Breast epithelium (tissue), 4 donors: ENCODE data around the gene H1-8. TPM values are rescaled to one million over a fixed set of nuclear protein-coding genes. Genes with fewer than 3 reads are reported as not detected.

ENCODE experiments used
- DNase-seq, 2 donors: peaks; one replicate each; pipeline ENCODE4 v3.0.0-alpha.2; 2019; ENCODE audit warnings: low spot score in 2 of 2
- H3K27ac ChIP-seq, 2 donors: fragments of 200-600 bp; sonication (generic) in 1 of 2; one replicate each; pipeline ENCODE4 v1.5.1; 2016 to 2019; ENCODE audit warnings: mild to moderate bottlenecking in 1 of 2
- H3K27me3 ChIP-seq, 2 donors: fragments of 200-600 bp; sonication (generic) in 1 of 2; one replicate each; pipeline versions ENCODE4 v1.5.1 to v1.6.0; 2017 to 2019; ENCODE audit warnings: control low read depth in 1 of 2, mild to moderate bottlenecking in 1 of 2
- H3K36me3 ChIP-seq: fragments of 200-600 bp; one replicate; pipeline ENCODE4 v1.5.1; 2019
- H3K4me1 ChIP-seq, 2 donors: fragments of 200-600 bp; sonication (generic); one replicate each; pipeline ENCODE4 v1.5.1; 2016 to 2019; ENCODE audit warnings: control low read depth in 1 of 2
- H3K4me3 ChIP-seq, 3 donors: fragments of 200-600 bp; sonication (generic); 1 replicate in 2 of 3; 2 replicates in 1 of 3; pipeline ENCODE4 v1.5.1; 2016 to 2019; ENCODE audit warnings: mild to moderate bottlenecking in 3 of 3, moderate library complexity in 2 of 3
- H3K9me3 ChIP-seq, 2 donors: fragments of 200-600 bp; sonication (generic) in 1 of 2; one replicate each; pipeline ENCODE4 v1.5.1; 2016 to 2019; ENCODE audit warnings: control low read depth in 1 of 2
- POLR2A ChIP-seq: fragments of 450-650 bp; IDR thresholded peaks from one replicate; pipeline ENCODE4 v1.6.1; 2016; ENCODE audit warnings: antibody characterized with exemption, mild to moderate bottlenecking, moderate library complexity
- POLR2AphosphoS5 ChIP-seq, 3 donors: sonication (generic); formaldehyde crosslinking; IDR thresholded peaks; one replicate each; pipeline ENCODE4 v1.6.1; 2017; ENCODE audit warnings: antibody characterized with exemption in 3 of 3
- intact Hi-C: fragments of 100-400 bp; cut with DNase I; formaldehyde crosslinking; loops from one replicate; pipeline ENCODE4 v1.15.1; 2023; ENCODE audit warnings: low total_unique reads
- total RNA-seq, 3 donors: library from RNA; depleted of rRNA; stranded (reverse); fragments of >200 nt; gene quantifications; one replicate each; pipeline ENCODE4 v1.1.0, GENCODE V29; 2016
- TF ChIP-seq, protein P1 (sequence below), 3 donors: fragments of 450-650 bp; IDR thresholded peaks; one replicate each; pipeline ENCODE4 v1.5.1; 2016 to 2017; ENCODE audit warnings: antibody characterized with exemption in 3 of 3, mild to moderate bottlenecking in 3 of 3, moderate library complexity in 3 of 3

Gene H1-8
- total RNA-seq, 3 donors from 2014 or later, result not detected

DNA sequence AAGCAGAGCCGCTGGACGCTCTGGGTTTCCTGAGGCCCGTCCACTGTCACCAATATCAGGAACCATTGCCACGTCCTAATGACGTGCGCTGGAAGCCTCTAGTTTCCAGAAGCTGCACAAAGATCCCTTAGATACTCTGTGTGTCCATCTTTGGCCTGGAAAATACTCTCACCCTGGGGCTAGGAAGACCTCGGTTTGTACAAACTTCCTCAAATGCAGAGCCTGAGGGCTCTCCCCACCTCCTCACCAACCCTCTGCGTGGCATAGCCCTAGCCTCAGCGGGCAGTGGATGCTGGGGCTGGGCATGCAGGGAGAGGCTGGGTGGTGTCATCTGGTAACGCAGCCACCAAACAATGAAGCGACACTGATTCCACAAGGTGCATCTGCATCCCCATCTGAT, 11.3 kb upstream of the H1-8 start:
- intact Hi-C loops, result no loop called here
- no peaks in the 10 kb centered on the region for H3K4me1 ChIP-seq
- H3K9me3 ChIP-seq, result no peaks in the 10 kb centered on the region
- H3K27ac ChIP-seq, result no peak overlapping the region
- H3K36me3 ChIP-seq, result no peaks in the 10 kb centered on the region
- H3K27me3 ChIP-seq, result no peaks in the 10 kb centered on the region
- no peak overlapping the region for H3K4me3 ChIP-seq
- TF ChIP-seq POLR2AphosphoS5 (IDR thresholded peaks at IDR 0.05) (no peak), POLR2A (no peak)
- TF ChIP-seq, protein P1, sequence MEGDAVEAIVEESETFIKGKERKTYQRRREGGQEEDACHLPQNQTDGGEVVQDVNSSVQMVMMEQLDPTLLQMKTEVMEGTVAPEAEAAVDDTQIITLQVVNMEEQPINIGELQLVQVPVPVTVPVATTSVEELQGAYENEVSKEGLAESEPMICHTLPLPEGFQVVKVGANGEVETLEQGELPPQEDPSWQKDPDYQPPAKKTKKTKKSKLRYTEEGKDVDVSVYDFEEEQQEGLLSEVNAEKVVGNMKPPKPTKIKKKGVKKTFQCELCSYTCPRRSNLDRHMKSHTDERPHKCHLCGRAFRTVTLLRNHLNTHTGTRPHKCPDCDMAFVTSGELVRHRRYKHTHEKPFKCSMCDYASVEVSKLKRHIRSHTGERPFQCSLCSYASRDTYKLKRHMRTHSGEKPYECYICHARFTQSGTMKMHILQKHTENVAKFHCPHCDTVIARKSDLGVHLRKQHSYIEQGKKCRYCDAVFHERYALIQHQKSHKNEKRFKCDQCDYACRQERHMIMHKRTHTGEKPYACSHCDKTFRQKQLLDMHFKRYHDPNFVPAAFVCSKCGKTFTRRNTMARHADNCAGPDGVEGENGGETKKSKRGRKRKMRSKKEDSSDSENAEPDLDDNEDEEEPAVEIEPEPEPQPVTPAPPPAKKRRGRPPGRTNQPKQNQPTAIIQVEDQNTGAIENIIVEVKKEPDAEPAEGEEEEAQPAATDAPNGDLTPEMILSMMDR (IDR thresholded peaks at IDR 0.05), result no peak
- DNase-seq, result no peak

DNA sequence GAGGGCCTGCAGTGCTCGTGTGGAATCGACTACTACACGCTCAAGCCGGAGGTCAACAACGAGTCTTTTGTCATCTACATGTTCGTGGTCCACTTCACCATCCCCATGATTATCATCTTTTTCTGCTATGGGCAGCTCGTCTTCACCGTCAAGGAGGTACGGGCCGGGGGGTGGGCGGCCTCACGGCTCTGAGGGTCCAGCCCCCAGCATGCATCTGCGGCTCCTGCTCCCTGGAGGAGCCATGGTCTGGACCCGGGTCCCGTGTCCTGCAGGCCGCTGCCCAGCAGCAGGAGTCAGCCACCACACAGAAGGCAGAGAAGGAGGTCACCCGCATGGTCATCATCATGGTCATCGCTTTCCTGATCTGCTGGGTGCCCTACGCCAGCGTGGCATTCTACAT, 10.7 kb upstream of the H1-8 start:
- Histone ChIP-seq H3K4me1 (no peaks in the 10 kb centered on the region), H3K36me3 (no peaks in the 10 kb centered on the region), H3K9me3 (no peaks in the 10 kb centered on the region), H3K4me3 (no peak overlapping the region), H3K27ac (no peak overlapping the region), H3K27me3 (no peaks in the 10 kb centered on the region)
- TF ChIP-seq, protein P1 (IDR thresholded peaks at IDR 0.05), result no peak
- TF ChIP-seq POLR2A, result no peak
- no peak for TF ChIP-seq POLR2AphosphoS5 (IDR thresholded peaks at IDR 0.05)
- intact Hi-C loops, result no loop called here
- no peak for DNase-seq

DNA sequence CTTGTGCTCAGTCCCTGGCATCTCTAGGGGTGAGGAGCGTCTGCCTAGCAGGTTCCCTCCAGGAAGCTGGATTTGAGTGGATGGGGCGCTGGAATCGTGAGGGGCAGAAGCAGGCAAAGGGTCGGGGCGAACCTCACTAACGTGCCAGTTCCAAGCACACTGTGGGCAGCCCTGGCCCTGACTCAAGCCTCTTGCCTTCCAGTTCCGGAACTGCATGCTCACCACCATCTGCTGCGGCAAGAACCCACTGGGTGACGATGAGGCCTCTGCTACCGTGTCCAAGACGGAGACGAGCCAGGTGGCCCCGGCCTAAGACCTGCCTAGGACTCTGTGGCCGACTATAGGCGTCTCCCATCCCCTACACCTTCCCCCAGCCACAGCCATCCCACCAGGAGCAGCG, 9.6 kb upstream of the H1-8 start:
- no peak for DNase-seq
- Histone ChIP-seq H3K9me3 (no peaks in the 10 kb centered on the region), H3K27ac (no peak overlapping the region), H3K4me1 (no peaks in the 10 kb centered on the region), H3K36me3 (no peaks in the 10 kb centered on the region), H3K27me3 (no peaks in the 10 kb centered on the region), H3K4me3 (no peak overlapping the region)
- TF ChIP-seq, protein P1 (IDR thresholded peaks at IDR 0.05), result no peak
- no peak for TF ChIP-seq POLR2A
- no peak for TF ChIP-seq POLR2AphosphoS5 (IDR thresholded peaks at IDR 0.05)
- intact Hi-C loops, result no loop called here

DNA sequence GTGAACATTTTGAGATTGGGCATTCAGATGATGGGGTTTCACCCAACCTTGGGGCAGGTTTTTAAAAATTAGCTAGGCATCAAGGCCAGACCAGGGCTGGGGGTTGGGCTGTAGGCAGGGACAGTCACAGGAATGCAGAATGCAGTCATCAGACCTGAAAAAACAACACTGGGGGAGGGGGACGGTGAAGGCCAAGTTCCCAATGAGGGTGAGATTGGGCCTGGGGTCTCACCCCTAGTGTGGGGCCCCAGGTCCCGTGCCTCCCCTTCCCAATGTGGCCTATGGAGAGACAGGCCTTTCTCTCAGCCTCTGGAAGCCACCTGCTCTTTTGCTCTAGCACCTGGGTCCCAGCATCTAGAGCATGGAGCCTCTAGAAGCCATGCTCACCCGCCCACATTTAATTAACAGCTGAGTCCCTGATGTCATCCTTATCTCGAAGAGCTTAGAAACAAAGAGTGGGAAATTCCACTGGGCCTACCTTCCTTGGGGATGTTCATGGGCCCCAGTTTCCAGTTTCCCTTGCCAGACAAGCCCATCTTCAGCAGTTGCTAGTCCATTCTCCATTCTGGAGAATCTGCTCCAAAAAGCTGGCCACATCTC, 8.4 kb upstream of the H1-8 start:
- Histone ChIP-seq H3K9me3 (no peaks in the 10 kb centered on the region), H3K27ac (no peak overlapping the region), H3K4me3 (no peak overlapping the region), H3K4me1 (no peaks in the 10 kb centered on the region), H3K27me3 (no peaks in the 10 kb centered on the region), H3K36me3 (no peaks in the 10 kb centered on the region)
- intact Hi-C loops, result no loop called here
- TF ChIP-seq POLR2A (no peak), POLR2AphosphoS5 (IDR thresholded peaks at IDR 0.05) (no peak)
- TF ChIP-seq, protein P1 (IDR thresholded peaks at IDR 0.05), result no peak
- no peak for DNase-seq

DNA sequence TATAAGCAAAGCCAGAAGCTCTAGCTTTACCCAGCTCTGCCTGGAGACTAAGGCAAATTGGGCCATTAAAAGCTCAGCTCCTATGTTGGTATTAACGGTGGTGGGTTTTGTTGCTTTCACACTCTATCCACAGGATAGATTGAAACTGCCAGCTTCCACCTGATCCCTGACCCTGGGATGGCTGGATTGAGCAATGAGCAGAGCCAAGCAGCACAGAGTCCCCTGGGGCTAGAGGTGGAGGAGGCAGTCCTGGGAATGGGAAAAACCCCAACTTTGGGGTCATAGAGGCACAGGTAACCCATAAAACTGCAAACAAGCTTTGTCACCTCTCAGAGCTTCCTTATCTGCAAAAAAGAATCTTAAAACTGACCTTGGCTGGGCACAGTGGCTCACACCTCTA, 7.9 kb upstream of the H1-8 start:
- Histone ChIP-seq H3K27me3 (no peaks in the 10 kb centered on the region), H3K36me3 (no peaks in the 10 kb centered on the region), H3K9me3 (no peaks in the 10 kb centered on the region), H3K27ac (no peak overlapping the region), H3K4me1 (no peaks in the 10 kb centered on the region), H3K4me3 (no peak overlapping the region)
- intact Hi-C loops, result no loop called here
- TF ChIP-seq POLR2AphosphoS5 (IDR thresholded peaks at IDR 0.05) (no peak), POLR2A (no peak)
- TF ChIP-seq, protein P1 (IDR thresholded peaks at IDR 0.05), result no peak
- no peak for DNase-seq
